Upper lobe of right lung (tissue), 1 donor: ENCODE data around the gene TRPM1. TPM values are rescaled to one million over a fixed set of nuclear protein-coding genes. Genes with fewer than 3 reads are reported as not detected.

ENCODE experiments used
- ATAC-seq: fragments of 200-7000 bp; cut with Tn5 transposase; one replicate; pipeline ENCODE4 v1.9.1; 2020; ENCODE audit warnings: mild to moderate bottlenecking, moderate library complexity
- DNase-seq: peaks from one replicate; pipeline ENCODE4 v3.0.0-alpha.2; 2020
- H3K27ac ChIP-seq: fragments of 200-600 bp; one replicate; pipeline ENCODE4 v1.8.0; 2022
- H3K27me3 ChIP-seq: fragments of 200-600 bp; one replicate; pipeline ENCODE4 v1.8.0; 2022; ENCODE audit warnings: mild to moderate bottlenecking
- H3K36me3 ChIP-seq: fragments of 200-600 bp; one replicate; pipeline ENCODE4 v1.8.0; 2022
- H3K4me1 ChIP-seq: fragments of 200-600 bp; one replicate; pipeline ENCODE4 v1.8.0; 2022
- H3K4me3 ChIP-seq: fragments of 200-600 bp; one replicate; pipeline ENCODE4 v1.8.0; 2022; ENCODE audit warnings: mild to moderate bottlenecking
- H3K9me3 ChIP-seq: fragments of 200-600 bp; one replicate; pipeline ENCODE4 v1.8.0; 2022
- CTCF ChIP-seq: fragments of 200-600 bp; IDR thresholded peaks from one replicate; pipeline ENCODE4 v1.8.0; 2022; ENCODE audit warnings: antibody characterized with exemption
- intact Hi-C: fragments of 100-400 bp; cut with DNase I; formaldehyde crosslinking; loops from one replicate; pipeline ENCODE4 v1.11.0; 2022
- total RNA-seq: library from RNA; stranded (reverse); fragmentation: NEBNext Ultra II Directional; extraction: Animal tissue kit (Norgen Biotek cat#: 25700); gene quantifications from one replicate; pipeline ENCODE4 v1.2.1, GENCODE V29; 2021
- donor health status: DM: no; HTN: yes; CAD: no; lungs with severe emphysema.

Gene TRPM1
- total RNA-seq, 1 donor from 2014 or later = not detected

- intact Hi-C loops = no loop called here
- DNase-seq (no peak), ATAC-seq (no peak)
Measured at GRCh38 chr15:31086344-31086743, 15.2 kb downstream of the TRPM1 start.

GRCh38 chr15:31085359-31085758, 16.2 kb downstream of the TRPM1 start:
- H3K27ac ChIP-seq = no peak overlapping the region
- TF ChIP-seq CTCF = no peak
- intact Hi-C loops = no loop called here
- H3K9me3 ChIP-seq = no peaks in the 10 kb centered on the region
- no peaks in the 10 kb centered on the region for H3K36me3 ChIP-seq
- no peak for DNase-seq
- no peak overlapping the region for H3K4me3 ChIP-seq
- peaks cover 9% of the 10 kb centered on the region for H3K4me1 ChIP-seq
- H3K27me3 ChIP-seq = no peaks in the 10 kb centered on the region
- no peak for ATAC-seq

More at GRCh38 chr15:31086344-31086743, 15.2 kb downstream of the TRPM1 start:
- H3K4me3 ChIP-seq = no peak overlapping the region
- H3K27me3 ChIP-seq = no peaks in the 10 kb centered on the region
- H3K4me1 ChIP-seq = peaks cover 9% of the 10 kb centered on the region
- H3K36me3 ChIP-seq = no peaks in the 10 kb centered on the region
- H3K9me3 ChIP-seq = no peaks in the 10 kb centered on the region
- no peak overlapping the region for H3K27ac ChIP-seq
- TF ChIP-seq CTCF = no peak

GRCh38 chr15:31084176-31084575, 17.3 kb downstream of the TRPM1 start:
- Histone ChIP-seq H3K36me3 (no peaks in the 10 kb centered on the region), H3K4me3 (no peak overlapping the region), H3K27me3 (no peaks in the 10 kb centered on the region), H3K27ac (no peak overlapping the region), H3K4me1 (peaks cover 9% of the 10 kb centered on the region), H3K9me3 (no peaks in the 10 kb centered on the region)
- DNase-seq = no peak
- intact Hi-C loops = no loop called here
- no peak for TF ChIP-seq CTCF
- ATAC-seq = no peak

- Histone ChIP-seq H3K9me3 (no peaks in the 10 kb centered on the region), H3K4me3 (no peak overlapping the region), H3K27ac (no peak overlapping the region), H3K4me1 (peaks cover 9% of the 10 kb centered on the region), H3K36me3 (no peaks in the 10 kb centered on the region), H3K27me3 (no peaks in the 10 kb centered on the region)
- ATAC-seq = no peak
- TF ChIP-seq CTCF = no peak
- intact Hi-C loops = no loop called here
- no peak for DNase-seq
Measured at GRCh38 chr15:31083370-31083780, 18.1 kb downstream of the TRPM1 start.

GRCh38 chr15:31082771-31083369, 18.7 kb downstream of the TRPM1 start:
- Histone ChIP-seq H3K9me3 (no peaks in the 10 kb centered on the region), H3K36me3 (no peaks in the 10 kb centered on the region), H3K27me3 (no peaks in the 10 kb centered on the region), H3K4me1 (peaks cover 9% of the 10 kb centered on the region), H3K27ac (no peak overlapping the region), H3K4me3 (no peak overlapping the region)
- ATAC-seq (no peak), DNase-seq (no peak)
- intact Hi-C loops = no loop called here
- no peak for TF ChIP-seq CTCF
